HG03457 (cell line): Measurements from ENCODE around the gene CLRN3.

ENCODE experiments used
- ATAC-seq: cut with Tn5 transposase; IDR thresholded peaks from one replicate; pipeline ENCODE4 v1.9.1; 2021; ENCODE audit warnings: moderate number of reproducible peaks; ENCODE audit not compliant: unreplicated experiment

Gene CLRN3

DNA sequence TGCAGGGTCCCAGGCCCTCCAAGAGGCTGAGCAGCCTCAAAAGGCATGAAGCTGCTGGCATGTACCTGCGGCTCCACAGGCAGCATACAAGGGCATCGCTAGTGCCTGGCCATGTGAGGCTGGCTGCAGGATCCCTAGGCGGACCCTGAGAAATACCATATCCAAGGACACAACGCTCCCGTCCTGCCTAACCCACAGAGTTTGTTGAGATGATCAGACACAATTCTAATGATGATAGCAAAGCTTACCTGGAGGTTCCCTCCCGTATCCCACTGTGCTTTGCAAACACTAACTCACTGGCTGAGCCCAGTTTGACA is 17.3 kb downstream of the CLRN3 start:
- ATAC-seq = no peak

DNA sequence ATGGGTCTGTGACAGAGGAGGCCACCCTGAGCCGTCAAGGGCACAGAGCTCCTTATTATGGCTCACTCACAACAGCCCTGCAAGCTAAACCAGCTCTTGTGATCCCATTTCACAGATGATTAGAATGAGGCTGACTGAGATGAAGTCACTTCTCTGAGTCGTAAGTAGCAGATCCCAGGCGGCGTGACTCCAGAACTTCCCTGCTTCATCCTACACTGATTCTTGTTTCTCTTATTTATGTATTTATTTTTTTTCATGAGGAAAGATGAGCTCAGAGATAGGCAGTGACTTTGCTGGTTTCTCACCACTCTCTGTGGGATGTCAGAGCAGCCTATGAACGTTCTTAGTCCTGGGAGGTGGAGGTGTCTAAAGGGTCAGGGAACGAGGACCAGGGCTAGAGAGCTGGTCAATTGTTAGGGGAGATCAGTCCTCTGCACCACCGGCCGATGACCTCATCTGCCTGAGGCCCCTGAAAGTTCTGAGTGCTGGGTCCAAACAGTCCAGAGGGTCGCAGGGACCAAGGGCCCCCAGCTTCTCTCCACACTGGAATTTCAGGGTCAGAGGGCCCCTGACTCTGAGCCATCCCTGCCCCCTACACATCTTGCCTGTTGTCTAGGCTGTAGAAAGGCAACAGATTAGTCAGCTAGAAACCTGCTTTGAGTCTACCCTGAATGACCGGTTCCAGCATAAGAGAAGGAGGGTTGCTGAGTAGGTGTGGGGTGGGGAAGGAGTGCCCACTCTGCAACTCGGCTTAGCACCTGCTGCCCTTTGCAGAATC is 17.9 kb downstream of the CLRN3 start:
- ATAC-seq = no peak

DNA sequence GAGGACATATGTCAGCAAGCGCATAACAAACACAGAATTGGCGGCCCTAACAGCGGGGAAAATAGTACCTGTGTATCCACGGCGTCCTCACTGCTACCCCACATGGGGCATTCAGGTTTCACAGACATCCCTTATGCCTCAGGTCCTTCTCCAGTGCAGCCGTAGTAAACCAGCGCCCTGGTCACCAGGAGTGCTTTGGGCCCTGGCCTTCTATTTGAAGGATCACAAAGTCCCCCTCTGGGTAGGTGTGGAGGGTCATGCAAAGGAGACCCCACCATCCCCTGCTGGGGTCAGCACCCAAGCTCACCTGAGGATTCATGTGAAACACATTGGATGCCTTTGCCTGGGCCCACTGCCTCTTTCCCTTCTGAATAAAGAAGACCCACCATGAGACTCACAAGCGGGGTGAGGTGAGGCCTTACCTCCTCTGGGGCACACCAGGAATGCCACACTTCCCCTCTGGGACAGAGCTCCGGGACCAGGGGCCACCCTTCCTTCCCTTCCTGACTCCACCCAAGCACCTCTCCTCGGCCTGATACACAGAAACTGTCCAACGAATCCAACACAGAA is 18.8 kb downstream of the CLRN3 start:
- no peak for ATAC-seq

DNA sequence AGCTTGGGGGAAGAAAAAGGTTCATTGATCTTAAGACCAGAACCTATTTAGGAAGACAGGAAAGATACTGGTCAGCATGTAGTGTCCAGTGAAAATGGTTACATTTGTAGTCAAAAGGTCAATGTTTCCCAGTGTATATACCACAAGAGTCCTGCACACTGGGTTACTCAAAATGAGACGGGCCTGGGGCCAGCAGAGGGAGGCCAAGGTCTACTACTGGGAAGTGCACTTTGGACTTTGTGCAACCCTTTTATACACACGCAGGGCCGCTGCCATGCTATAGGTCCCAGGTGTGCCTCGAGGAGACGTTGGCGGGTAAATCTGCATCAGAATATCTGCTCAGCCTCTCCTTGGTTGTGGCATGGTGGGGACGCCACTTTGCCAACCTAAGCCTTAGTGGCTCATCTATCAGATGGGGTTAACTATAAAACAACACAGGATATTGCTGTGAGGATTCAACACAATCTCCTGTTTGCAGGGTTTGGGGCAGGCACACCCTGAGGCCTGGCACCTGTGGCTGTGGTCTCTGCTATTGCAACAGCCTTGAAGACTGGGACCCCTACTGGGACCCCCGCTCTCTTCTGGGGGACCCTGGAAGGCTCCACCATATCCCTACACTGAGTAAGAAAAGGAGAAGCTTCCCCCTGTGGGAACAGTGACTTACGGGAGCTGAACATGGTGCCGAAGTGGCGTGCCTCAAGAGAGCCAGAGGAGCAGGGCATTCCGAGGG is 19.7 kb downstream of the CLRN3 start:
- ATAC-seq = no peak

DNA sequence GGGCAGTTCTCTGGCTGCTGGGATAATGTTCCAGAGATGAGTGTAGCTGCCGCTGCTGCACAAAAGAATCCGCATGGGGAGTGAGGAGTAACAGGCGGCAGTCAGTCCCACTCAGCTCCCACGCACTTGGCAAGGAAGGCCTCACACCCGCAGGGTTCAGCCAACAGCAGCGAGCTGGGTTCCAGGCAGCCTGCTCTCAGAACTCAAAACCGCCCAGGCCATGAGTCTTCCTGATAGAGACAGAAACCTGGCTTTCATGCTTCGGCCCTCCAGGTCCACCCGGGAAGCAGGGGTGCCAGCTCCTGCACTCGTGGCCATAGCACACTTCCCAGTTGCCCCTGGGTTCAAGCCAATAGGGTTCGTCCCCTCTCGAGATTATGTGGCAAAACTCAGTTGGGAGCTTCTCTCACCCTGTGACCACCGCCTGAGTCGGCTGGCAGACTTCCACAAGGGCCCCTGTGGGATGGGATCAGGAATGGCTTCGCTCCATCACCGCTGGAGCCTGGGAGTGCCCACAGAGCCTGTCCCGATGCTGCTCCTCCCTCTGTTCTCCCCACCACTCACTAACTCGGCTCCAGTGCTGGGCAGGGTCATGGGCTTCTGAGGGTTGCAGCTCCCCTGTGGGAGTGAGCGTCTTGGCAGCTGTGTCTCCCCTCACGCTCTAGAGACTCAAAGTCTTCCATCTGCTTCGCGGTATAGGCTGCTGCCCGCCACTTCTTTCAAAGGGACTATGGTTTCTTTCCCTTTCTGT is 20.6 kb downstream of the CLRN3 start:
- no peak for ATAC-seq

DNA sequence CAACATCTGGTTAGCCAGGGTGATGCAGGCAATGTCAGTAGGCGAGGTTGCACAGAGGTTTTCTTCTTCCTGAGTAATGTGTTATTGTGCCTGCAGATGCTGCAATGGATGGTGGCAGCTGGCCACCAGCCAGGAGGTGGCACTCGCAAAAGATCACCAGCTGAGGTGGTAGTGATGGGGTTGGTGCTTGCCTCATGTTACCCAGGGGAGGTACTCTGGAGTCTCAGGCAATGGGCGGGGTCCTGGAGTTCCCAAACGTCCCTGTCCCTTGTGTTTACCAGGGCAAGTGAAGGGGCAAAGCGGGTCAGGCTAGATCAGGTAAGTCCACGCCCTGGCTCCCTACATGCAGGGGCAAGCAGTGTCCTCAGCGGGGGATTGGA is 21.1 kb downstream of the CLRN3 start:
- no peak for ATAC-seq

DNA sequence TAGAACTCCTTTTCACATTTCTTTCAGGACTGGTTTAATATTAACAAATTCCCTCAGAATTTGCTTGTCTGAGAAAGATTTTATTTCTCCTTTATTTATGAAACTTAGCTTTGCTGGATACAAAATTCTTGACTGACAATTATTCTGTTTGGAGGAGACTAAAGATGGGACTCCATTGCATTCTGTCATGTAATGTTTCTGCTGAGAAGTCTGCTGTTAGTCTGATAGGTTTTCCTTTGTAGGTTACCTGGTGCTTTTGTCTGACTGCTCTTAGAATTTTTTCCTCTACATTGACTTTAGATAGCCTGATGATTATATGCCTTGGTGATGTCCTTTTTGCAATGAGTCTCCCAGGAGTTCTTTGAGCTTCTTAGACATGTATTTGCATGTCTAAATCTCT is 23.4 kb downstream of the CLRN3 start:
- ATAC-seq = no peak

DNA sequence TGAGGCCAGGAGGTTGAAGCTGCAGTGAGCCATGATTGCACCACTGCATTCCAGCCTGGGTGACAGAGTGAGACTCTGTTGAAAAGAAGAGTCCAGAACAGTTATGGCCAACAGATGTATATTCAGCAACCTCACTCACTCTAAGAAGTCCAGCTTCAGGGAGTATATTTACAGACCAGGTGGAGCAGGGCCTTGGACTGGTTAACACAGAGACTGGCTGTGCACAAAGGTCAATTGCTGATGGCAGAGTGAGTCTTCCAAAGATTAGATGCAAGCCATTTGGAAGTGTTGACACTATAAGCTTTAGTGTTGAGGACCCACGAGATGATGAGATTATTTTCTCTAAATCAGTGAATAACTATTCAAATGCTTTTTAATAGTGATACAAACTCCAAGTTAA is 24.9 kb downstream of the CLRN3 start:
- no peak for ATAC-seq

DNA sequence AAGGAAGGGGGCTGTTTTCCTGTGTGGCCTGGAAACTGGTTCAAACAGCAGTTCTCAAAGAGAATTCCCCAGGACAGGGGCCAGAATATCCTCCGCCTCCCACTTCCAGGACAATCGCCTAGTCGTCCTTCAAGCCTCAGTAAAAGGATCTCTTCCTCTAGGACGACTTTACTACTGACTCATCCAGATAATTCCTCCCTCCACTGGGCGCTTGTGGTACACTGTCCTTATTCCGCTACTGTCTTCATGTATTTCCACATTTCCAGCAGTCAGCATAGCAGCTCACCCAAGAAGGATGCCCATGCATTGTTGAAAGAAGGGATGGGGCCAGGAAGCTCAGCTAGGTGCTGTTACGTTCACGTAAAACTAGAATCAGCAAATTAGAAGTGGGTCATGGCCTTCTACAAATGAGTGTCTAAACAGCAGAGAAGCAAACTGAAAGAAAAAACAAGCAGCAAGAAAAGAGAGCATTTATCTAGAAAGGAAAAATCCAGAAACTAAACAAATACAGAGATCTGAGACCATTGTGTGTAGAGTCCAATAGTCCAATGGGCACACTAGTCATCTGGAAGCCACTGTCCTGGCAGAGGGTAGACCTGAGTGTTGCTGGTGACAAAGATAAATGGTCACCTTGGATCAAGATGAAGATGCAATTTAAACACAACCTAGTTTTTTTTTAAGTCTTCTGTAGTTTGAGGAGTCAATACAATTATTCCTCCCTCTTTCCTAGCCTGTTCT is 26.3 kb downstream of the CLRN3 start:
- ATAC-seq = no peak

DNA sequence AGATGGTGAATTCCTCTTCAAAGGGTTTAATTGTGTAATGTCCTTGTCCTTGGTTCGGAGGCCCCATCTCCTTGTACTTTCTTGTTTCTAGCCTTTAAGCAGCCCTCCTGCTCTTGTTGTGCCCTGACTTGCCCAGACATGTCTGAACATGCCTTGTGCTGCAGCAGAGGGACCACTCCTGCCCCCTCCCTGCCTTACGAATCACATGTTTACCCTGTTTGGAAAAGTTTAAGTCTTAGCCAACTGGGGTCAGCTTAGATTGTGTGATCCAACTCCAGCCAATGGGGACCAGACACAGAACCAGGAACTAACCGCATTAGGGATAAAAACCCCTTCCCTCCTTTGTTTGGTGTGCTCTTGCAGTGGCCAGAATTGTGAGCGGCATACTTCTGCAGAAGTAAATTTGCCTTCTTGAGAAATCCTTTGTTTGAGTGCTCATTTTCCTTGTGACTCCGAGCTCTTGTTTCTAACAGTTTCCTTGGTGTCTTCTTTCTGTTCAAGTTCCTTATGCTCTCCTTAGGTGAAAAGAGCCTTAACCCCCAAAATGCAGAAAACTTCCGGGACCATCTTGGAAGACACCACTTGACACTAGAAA is 29.4 kb downstream of the CLRN3 start:
- no peak for ATAC-seq

DNA sequence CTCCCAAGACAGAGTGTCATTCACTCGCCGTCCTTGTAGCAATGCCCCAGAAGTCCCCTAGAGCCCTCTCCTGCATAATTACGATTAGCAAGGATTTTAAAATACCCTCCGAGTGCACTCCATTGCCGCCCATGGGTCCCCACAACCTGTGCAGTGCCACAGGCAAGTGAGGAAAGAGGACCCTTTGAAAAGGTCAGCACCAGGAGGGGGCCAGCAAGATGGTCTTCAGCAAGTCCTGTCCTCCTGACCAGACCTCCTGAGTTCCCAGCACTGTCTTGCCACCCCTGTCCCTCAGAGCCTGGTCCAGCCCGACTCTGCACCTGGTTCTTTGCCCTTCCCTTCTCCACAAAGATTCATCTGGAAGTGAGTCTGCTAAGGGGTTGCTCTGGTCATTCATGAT is 32.1 kb downstream of the CLRN3 start:
- ATAC-seq = no peak

DNA sequence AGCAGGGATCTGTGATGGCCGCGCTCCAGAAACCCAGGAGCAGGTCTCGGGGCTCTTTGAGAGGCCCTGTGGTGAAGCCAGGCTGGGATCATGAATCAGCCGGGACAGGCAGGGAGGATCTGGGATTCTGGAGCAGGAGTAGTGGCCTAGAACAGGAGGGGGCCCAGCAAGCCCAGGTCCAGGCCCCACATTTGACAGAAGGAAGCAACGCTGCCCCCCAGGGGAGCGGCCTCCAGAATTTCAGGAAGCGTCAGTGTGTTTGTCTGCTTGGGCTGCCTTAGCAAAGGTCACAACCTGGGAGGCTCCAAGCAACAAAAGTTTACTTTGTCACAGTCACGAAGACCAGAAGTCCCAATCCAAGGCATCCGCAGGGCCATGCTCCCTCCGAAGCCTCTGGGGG is 36.8 kb downstream of the CLRN3 start:
- no peak for ATAC-seq

DNA sequence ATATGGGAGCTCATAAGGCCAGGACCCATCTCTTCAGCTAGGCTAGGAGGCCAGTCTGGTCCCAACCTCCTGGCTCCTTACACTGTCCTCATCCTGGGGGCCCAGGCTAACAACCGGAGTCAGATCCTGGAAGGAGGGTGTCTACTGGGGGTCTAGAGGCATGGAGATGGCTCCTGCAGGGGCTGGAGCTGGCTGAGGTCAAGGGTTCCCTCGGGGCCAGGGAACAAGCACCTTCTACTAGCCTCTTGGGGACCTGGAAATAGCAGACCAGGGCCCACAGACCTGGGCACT is 37.2 kb downstream of the CLRN3 start:
- no peak for ATAC-seq

DNA sequence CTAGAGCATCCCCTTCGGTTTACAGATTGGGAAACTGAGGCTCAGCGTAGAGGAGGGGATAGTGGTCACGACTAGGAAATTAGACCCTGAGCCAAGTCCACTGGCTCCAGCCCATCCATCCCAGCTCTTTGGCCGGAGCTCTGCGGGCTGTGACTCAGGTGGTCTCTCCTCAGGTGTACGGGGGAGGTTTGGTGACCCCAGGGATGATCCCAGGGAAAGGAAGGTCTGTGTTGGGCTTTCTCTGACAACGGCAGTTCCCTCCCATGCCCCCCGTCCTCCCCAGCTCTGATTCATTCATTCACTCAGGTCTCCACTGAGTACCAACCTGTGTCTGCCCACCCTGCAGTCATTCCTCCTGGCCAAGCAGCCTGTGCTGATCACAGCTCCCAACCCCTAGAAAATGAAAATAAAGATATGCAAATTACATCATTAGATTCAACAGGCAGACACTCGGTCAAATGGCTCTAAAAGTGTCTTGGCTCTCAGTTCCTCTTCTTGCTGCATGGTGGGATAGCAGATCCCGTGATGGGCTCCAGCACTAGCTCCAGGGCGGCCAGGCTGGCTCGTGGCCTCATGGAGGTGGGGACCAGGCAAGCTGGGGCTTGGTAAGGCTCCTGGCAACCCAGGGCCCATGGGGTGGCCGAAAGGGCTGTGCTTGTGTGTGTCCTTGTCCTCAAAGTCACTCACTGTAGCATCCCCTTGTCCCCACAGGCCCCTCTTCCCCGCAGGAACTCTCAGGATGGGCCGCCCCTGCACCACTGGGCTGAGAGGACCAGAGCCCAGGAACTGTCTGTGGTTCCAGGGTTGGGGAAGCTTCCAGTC is 37.8 kb downstream of the CLRN3 start:
- peak; percentile 48 for ATAC-seq

DNA sequence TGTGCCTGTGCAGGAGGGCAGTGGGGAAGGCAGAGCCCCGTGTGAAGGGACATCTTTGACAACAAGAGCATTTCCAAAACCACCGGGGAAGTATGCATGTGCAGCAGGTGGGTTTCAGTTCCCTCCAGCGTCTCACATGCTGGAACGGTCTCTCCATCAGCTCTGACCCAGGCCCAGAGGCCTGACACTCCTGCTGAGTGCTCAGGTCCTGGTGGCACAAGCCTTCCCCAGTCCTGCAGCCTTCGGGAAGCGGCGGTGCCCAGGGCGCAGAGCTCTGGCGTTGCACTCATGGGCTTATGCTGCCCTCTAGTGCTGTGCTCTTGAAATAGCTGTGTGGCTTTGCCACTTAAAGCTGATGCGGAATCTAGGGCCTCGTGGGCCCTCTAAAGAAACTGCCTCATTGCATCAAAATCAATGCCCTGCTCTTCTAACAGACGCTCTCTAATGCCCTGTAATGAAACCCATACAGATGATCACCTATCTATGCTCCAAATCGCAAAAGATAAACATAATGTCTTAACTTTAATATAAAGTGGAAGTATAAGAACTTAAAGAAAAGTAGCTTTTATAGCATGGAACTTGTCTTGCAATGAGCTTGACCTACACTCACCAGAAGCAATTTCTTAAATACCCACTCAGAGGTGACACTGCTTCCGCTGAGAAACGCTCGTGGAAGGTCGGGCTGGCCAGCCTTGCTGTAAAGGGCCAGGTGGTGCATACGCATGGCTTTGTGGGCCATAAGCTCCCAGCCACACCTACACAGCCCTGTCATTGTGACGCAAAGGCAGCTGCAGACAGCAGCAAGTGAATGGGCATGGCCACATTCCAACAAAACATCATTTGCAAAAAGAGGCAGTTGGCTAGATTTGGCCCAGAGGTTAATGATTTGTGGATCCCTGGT is 38.6 kb downstream of the CLRN3 start:
- peak; percentile 67 for ATAC-seq

DNA sequence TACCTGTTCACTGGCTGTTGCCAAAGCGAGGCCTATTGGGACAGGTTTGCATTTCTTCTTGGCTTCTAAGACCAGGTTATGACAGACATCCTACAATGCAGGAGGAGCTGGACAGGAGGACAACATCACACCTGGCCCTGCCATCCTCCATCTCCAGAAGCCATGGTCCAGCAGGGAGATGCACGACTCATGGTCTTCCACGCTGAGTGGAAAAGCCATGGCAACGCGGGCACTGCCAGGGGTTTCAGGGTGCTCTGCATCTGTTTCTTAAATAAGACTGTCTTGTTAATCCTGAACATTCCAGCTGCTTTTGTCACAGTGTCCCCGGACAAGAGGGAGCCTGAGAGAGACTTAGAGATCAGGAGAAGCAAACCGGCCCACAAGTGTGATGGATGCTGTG is 40.3 kb downstream of the CLRN3 start:
- ATAC-seq = no peak

DNA sequence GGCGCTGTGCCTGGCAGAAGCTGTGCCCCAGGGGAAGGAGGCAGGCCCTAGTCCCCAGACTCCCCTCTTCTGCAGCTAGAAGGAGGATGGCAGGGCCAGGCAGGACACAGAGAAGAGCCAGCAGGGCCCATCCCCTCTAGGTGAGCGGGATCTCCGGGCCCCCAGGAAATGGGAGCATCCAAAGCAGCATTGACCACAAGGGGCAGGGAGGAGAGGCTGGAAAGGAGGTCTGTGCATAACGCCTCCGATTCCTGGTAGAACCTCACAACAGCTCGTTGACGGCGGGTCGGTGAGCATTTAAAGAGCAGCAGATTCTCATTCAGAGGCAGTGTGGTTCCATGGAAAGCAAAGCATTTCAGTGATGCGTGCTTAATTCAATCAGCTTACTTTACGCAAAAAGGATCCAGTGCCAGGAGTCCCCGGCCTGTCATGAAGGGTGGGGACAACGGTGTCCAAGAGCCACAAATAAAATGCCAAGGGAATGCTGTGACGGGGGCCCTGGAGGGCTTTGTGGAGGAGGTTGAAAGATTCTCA is 41.0 kb downstream of the CLRN3 start:
- ATAC-seq = no peak

DNA sequence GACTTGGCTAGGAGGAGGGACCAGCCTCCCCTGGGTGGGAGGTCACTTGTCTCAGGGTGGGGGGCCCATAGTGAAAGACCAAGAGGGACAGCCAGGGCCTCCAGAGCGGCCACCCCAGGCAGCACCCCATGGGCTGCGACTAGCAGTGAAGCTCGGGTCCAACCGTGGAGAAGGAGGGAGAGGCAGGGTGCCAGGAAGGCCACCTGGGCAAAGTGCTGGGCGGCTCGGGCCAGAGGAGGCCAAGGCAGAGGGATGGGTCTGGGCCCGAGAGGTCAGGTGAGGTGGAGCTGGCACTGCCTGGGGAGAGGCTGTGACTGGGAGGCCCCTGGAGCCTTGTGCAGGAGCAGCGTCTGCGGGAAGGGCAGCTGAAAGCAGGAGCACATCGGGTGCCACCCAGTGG is 41.8 kb downstream of the CLRN3 start:
- no peak for ATAC-seq

DNA sequence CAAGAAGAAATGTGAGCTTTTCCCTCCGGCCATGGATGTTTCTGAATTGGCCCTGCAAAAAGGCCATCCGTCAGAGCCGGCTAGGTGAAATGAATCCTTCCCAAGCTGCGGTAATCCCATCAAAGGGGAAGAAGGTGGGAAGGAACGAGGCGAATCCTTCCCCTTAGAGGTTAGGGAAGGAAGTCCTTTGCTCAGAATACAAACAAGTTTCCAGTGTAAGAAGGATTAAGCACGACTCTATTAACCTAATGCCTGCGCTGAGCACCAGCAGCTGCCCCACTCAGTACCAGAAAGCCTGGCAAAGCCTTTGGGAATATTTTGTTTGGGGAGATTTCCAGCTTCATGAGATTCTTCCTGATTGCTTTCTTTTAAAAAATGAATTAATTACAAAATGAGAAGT is 42.8 kb downstream of the CLRN3 start:
- ATAC-seq = no peak
